HG03045 (cell line): Measurements from ENCODE around the gene PUM1.
"Not testable (repeated sequence)": the region's sequence is repeated elsewhere in the genome, so short reads cannot be mapped to it uniquely, and the experiment has no call there.

Experiments used
- ATAC-seq: cut with Tn5 transposase; IDR thresholded peaks from one replicate; pipeline ENCODE4 v1.9.1; 2021; ENCODE audit warnings: mild to moderate bottlenecking, moderate library complexity; ENCODE audit not compliant: unreplicated experiment

The PUM1 gene

GRCh38 chr1:31063631-31064030, 1.9 kb downstream of the PUM1 start:
- ATAC-seq, result no peak

- ATAC-seq, result no peak
Observed at GRCh38 chr1:31062867-31063380, 2.6 kb downstream of the PUM1 start.

- ATAC-seq, result not testable (repeated sequence)
Observed at GRCh38 chr1:31062162-31062866, 3.2 kb downstream of the PUM1 start.

GRCh38 chr1:31058012-31058411, 7.5 kb downstream of the PUM1 start:
- no peak for ATAC-seq

GRCh38 chr1:31055953-31056352, 9.6 kb downstream of the PUM1 start:
- no peak for ATAC-seq

- ATAC-seq, result no peak
Observed at GRCh38 chr1:31055501-31055900, 10.0 kb downstream of the PUM1 start.

- ATAC-seq, result no peak
Observed at GRCh38 chr1:31054958-31055481, 10.5 kb downstream of the PUM1 start.

- no peak for ATAC-seq
Observed at GRCh38 chr1:31054349-31054748, 11.2 kb downstream of the PUM1 start.

- not testable (repeated sequence) for ATAC-seq
Observed at GRCh38 chr1:31052613-31053012, 12.9 kb downstream of the PUM1 start.

- no peak for ATAC-seq
Observed at GRCh38 chr1:31051611-31052010, 13.9 kb downstream of the PUM1 start.

- ATAC-seq, result not testable (repeated sequence)
Observed at GRCh38 chr1:31047507-31047906, 18.0 kb downstream of the PUM1 start.

- ATAC-seq, result no peak
Observed at GRCh38 chr1:31043631-31044030, 21.9 kb downstream of the PUM1 start.

- ATAC-seq, result no peak
Observed at GRCh38 chr1:31042656-31043055, 22.9 kb downstream of the PUM1 start.

GRCh38 chr1:31041529-31041928, 24.0 kb downstream of the PUM1 start:
- no peak for ATAC-seq

GRCh38 chr1:31040038-31040437, 25.5 kb downstream of the PUM1 start:
- no peak for ATAC-seq

- not testable (repeated sequence) for ATAC-seq
Observed at GRCh38 chr1:31038935-31039334, 26.6 kb downstream of the PUM1 start.

- no peak for ATAC-seq
Observed at GRCh38 chr1:31038360-31038759, 27.2 kb downstream of the PUM1 start.

GRCh38 chr1:31036749-31037500, 28.6 kb downstream of the PUM1 start:
- ATAC-seq, result no peak

GRCh38 chr1:31033598-31033997, 31.9 kb downstream of the PUM1 start:
- no peak for ATAC-seq

- no peak for ATAC-seq
Observed at GRCh38 chr1:31032266-31032665, 33.3 kb downstream of the PUM1 start.

- no peak for ATAC-seq
Observed at GRCh38 chr1:31031330-31032143, 34.0 kb downstream of the PUM1 start.
